GM23248 (cell line): ENCODE measurements around the gene LRMDA.

ENCODE experiments used
- EZH2 ChIP-seq: fragments of 200-600 bp; sonication (generic); IDR thresholded peaks from 2 replicates; pipeline ENCODE4 v1.6.1; 2018; ENCODE audit warnings: antibody characterized with exemption, mild to moderate bottlenecking; ENCODE audit not compliant: insufficient read depth, poor library complexity, severe bottlenecking
- EZH2phosphoT487 ChIP-seq: fragments of 200-600 bp; sonication (generic); IDR thresholded peaks from 2 replicates; pipeline ENCODE4 v1.6.1; 2018; ENCODE audit warnings: antibody characterized with exemption, moderate library complexity, mild to moderate bottlenecking, low read depth; ENCODE audit not compliant: insufficient read depth

- no peak for TF ChIP-seq EZH2phosphoT487
- TF ChIP-seq EZH2: no peak
Measured at GRCh38 chr10:75437693-75438092, 6.3 kb downstream of the LRMDA start.
